Type B pancreatic cell (in vitro differentiated cells): ENCODE data around the gene TMEM18. TPM values are rescaled to one million over a fixed set of nuclear protein-coding genes. Genes with fewer than 3 reads are reported as not detected.

Experiments
- DNase-seq: peaks from one replicate; pipeline ENCODE4 v3.0.0; 2021; ENCODE audit warnings: mixed read lengths; ENCODE audit not compliant: unreplicated experiment; ENCODE audit errors: extremely low spot score
- H3K27ac Mint-ChIP-seq: 2 replicates; pipeline ENCODE4 v1.8.0; 2021; ENCODE audit warnings: mild to moderate bottlenecking, mixed read lengths
- H3K27me3 Mint-ChIP-seq: 2 replicates; pipeline ENCODE4 v1.8.0; 2021; ENCODE audit warnings: mixed read lengths
- H3K36me3 Mint-ChIP-seq: 2 replicates; pipeline ENCODE4 v1.8.0; 2021; ENCODE audit warnings: mixed read lengths
- H3K4me1 Mint-ChIP-seq: one replicate; pipeline ENCODE4 v1.8.0; 2021; ENCODE audit warnings: mixed read lengths; ENCODE audit not compliant: unreplicated experiment
- H3K4me3 Mint-ChIP-seq: 2 replicates; pipeline ENCODE4 v1.8.0; 2021; ENCODE audit warnings: mild to moderate bottlenecking, mixed read lengths
- H3K9me3 Mint-ChIP-seq: 2 replicates; pipeline ENCODE4 v1.8.0; 2021; ENCODE audit warnings: mixed read lengths
- CTCF ChIP-seq: fragments of 200-600 bp; sonication (generic); conservative IDR thresholded peaks from 2 replicates; pipeline ENCODE4 v1.5.0; 2021; ENCODE audit warnings: antibody characterized with exemption, mild to moderate bottlenecking
- total RNA-seq: library from RNA; stranded (reverse); gene quantifications from 2 replicates; pipeline ENCODE4 v1.2.1, GENCODE V29; 2021; ENCODE audit warnings: low replicate concordance

TMEM18 gene
- total RNA-seq, 1 donor from 2014 or later: 27.4 TPM

- Mint-ChIP-seq H3K9me3 (no peaks in the 10 kb centered on the region), H3K4me1 (peaks cover 12% of the 10 kb centered on the region), H3K36me3 (no peaks in the 10 kb centered on the region), H3K4me3 (no peak overlapping the region), H3K27ac (no peak overlapping the region), H3K27me3 (no peaks in the 10 kb centered on the region)
- no peak for TF ChIP-seq CTCF
- DNase-seq: no peak
Measured at GRCh38 chr2:692767-693166, 15.6 kb upstream of the TMEM18 start.

DNA sequence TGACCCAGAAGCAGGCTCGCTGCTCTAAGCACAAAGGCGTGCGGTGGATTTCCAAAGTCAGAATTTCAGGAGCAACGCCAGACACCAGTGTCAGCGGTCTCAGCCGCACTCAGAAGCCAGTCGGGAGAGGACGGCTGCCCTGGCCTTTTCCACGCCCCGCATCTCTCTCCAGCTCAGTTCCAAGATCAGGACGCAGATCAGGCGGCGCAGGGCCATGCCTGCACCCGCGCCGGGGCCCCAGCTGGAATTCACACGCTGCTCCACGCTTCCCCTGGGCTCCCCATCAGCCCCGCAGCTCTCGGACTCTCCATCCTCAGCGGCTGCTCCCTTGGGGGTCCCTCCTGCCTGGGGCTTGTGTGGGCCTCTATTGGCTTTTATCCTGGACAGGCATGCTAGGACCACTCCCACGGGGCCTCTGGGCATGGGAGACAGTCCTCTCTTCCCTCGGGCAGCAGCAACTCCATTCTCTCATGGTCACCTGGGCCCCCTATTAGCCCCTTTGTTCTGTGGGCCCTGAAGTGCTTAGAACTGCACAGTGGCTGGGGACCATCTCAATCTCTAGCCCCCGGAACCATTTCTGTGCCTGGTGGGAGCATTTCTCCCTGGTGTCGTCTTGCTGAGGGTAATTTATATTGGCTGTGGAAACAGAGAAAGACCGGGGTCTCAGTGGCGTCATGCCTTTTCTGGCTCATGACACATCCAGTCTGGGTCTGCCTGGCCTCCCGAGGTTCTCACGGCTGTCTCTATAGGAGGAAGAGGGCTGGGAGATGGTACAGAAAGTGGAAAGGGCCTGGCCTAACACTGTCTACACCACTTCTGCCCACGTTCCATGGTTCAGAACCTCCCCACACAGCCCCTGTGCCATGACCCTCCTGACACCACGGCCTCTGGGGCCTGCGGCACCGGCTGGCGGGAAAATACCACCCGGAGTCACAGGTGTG is 14.9 kb upstream of the TMEM18 start:
- no peak for TF ChIP-seq CTCF
- peaks cover 7% of the 10 kb centered on the region for H3K4me1 Mint-ChIP-seq
- no peak overlapping the region for H3K27ac Mint-ChIP-seq
- no peak overlapping the region for H3K4me3 Mint-ChIP-seq
- no peaks in the 10 kb centered on the region for H3K27me3 Mint-ChIP-seq
- DNase-seq: no peak
- no peaks in the 10 kb centered on the region for H3K9me3 Mint-ChIP-seq
- no peaks in the 10 kb centered on the region for H3K36me3 Mint-ChIP-seq

GRCh38 chr2:690799-691198 is 13.6 kb upstream of the TMEM18 start:
- DNase-seq: no peak
- Mint-ChIP-seq H3K9me3 (no peaks in the 10 kb centered on the region), H3K4me1 (peaks cover 5% of the 10 kb centered on the region), H3K36me3 (no peaks in the 10 kb centered on the region), H3K4me3 (no peak overlapping the region), H3K27ac (no peak overlapping the region), H3K27me3 (no peaks in the 10 kb centered on the region)
- TF ChIP-seq CTCF: no peak

- no peak overlapping the region for H3K4me3 Mint-ChIP-seq
- no peak for DNase-seq
- H3K27me3 Mint-ChIP-seq: no peaks in the 10 kb centered on the region
- no peak for TF ChIP-seq CTCF
- peaks cover 4% of the 10 kb centered on the region for H3K9me3 Mint-ChIP-seq
- no peaks in the 10 kb centered on the region for H3K36me3 Mint-ChIP-seq
- no peak overlapping the region for H3K27ac Mint-ChIP-seq
- peaks cover 5% of the 10 kb centered on the region for H3K4me1 Mint-ChIP-seq
Measured at GRCh38 chr2:689877-690510, 12.8 kb upstream of the TMEM18 start.

DNA sequence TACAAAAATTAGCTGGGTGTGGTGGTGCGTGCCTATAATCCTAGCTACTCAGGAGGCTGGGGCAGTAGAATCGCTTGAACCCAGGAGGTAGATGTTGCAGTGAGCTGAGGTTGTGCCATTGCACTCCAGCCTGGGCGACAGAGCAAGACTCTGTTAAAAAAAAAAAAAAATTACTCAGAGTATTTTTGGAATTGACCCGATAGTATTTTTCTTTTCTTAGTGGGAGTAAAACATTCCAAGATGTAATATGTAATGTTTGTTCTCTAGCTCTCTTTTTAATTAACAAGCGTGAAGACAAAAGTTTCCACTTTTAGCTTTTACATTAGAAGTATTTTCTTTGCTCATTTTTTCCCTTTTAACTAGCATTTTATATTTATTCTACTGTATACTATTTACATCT is 12.0 kb upstream of the TMEM18 start:
- no peaks in the 10 kb centered on the region for H3K27me3 Mint-ChIP-seq
- peaks cover 3% of the 10 kb centered on the region for H3K4me1 Mint-ChIP-seq
- no peak overlapping the region for H3K27ac Mint-ChIP-seq
- TF ChIP-seq CTCF: no peak
- no peaks in the 10 kb centered on the region for H3K36me3 Mint-ChIP-seq
- peaks cover 5% of the 10 kb centered on the region for H3K9me3 Mint-ChIP-seq
- no peak overlapping the region for H3K4me3 Mint-ChIP-seq
- no peak for DNase-seq
